ENCODE measurements around the gene TRIM25. TPM values are rescaled to one million over a fixed set of nuclear protein-coding genes. Genes with fewer than 3 reads are reported as not detected.

The TRIM25 gene
- total RNA-seq, 1 donor from 2014 or later = 22.5 TPM

Other genes with a start within 250 kb of the TRIM25 start
- gene C17orf67, start 80.1 kb downstream of the TRIM25 start, total RNA-seq = 1.1 TPM
- gene DGKE, start 79.9 kb downstream of the TRIM25 start, total RNA-seq = 3.0 TPM
- gene COIL, start 47.0 kb upstream of the TRIM25 start, total RNA-seq = 8.7 TPM
- 93.8 TPM for gene SCPEP1, start 64.1 kb upstream of the TRIM25 start, total RNA-seq
- gene AKAP1, start 171.2 kb upstream of the TRIM25 start, total RNA-seq = 226 TPM

Measured in Right ventricle myocardium inferior (tissue), 1 donor.